ENCODE data around the gene RCOR2.
"Not testable (repeated sequence)": the region's sequence is repeated elsewhere in the genome, so short reads cannot be mapped to it uniquely, and the experiment has no call there.

The RCOR2 gene

DNA sequence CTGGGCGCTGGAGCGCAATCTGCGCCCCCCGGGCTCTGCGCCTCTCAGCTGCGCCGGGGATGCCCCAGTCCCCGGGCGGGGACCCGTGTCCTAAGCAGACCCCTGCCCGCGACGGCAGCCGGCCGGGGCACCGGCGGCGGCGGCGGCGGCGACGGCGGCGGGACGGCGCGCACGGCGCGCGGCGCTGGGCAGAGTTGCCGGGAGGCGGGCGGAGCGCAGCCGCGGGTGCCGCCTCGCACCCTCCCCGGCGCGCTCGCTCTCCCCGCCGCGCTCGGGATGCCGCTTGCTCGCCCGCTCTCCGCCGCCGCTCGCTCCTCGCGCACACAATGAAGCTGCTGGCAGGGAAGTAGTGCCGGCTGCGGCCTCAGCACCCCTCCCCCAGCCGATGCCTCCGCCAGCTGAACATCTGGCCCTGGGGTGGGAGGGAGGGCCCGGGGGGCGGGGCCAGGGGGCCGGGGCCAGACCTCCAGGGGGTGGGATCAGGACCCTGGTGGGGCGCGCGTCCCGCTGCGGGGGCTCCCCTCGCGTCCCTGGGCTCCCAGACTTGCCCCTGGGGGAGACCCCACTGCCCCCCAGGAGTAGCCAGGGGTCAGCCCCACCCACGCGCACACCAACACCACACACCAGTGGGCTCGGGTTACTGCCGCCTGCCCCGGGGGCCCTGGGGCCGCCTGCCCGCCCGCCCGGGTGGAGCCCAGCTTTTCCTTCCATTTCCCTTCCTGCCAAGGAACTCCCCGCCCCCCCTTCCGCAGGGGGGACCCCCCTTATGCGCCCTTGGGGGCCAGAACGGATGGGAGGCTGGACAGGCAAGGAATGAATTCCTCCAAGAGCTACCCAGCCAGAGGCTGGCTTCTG lies at the start of gene RCOR2:
Gene RCOR2 (minus strand): TSS at position 328 of the 855 bp plus-strand sequence. CDS start 708 bp downstream, outside the sequence.
- DNase-seq (ENCODE audit: low read depth, low spot score) = no peak

DNA sequence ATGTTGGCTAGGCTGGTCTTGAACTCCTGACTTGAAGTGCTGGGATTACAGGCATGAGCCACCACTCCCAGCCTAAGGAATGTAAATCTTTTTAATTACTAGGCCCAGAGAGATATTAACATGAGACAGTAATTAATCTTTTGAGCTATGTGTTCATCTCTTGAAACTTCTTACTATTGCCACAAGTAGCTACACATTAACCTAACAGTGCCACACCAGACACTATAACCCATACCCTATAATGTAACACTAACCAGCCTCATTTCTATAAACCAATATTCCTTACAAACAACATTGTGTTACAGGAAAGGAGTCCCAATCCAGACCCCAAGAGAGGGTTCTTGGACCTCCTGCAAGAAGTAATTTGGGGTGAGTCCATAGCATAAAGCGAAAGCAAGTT lies 49.5 kb upstream of the RCOR2 start:
- no peak for DNase-seq (ENCODE audit: low read depth, low spot score)

DNA sequence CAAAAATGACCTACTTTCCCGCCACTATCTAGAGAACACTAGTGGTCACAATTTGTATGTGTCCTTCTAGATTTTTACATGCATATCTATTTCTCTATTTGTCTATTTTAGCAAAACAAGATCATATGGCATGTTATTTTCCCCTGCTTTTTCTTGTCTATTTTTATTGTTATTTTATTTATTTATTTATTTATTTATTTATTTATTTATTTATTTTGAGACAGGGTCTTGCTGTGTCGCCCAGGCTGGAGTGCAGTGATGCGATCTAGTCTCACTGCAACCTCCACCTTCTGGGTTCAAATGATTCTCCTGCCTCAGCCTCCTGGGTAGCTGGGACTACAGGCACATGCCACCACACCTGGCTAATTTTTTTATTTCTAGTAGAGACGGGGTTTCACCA lies 46.9 kb upstream of the RCOR2 start:
- not testable (repeated sequence) for DNase-seq (ENCODE audit: low read depth, low spot score)

DNA sequence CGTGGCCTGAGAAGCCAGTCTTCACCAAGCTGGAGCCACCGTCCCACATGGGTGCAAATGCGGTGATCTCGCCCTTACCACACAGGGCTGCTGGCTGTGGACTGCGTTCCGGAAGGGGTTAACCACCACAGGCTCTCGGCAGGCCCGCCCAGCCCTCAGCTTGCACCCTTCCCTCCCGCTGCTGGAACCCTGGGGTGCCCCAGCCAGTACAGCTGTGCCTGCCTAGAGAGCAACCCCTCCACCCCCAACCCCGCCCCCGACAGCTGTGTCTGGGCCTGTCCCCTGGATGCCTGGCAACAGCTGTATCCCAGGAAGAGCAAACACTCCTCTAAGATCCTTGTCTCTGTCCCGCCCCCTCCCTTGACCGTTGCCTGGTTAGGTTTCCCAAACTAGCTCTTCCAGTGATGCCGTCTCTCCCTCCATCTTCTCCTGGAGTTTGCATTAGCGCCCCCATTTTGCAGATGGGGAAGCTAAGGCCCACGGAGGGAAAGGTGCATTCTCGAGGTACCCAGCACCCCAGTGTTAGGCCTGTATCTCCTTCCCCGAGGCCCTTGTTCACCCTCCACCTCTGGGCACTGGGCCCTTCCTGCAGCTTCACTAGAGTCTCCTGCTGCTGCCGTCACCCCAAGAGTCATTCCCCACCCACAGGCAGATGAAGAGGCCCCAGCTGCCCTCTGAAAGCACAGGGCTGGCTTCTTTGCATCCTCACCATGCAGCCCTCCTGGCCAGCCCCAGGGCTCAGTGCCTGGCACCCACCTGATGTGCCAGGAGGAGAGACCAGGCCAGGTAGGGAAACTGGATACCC lies 44.8 kb upstream of the RCOR2 start:
- no peak for DNase-seq (ENCODE audit: low read depth, low spot score)

DNA sequence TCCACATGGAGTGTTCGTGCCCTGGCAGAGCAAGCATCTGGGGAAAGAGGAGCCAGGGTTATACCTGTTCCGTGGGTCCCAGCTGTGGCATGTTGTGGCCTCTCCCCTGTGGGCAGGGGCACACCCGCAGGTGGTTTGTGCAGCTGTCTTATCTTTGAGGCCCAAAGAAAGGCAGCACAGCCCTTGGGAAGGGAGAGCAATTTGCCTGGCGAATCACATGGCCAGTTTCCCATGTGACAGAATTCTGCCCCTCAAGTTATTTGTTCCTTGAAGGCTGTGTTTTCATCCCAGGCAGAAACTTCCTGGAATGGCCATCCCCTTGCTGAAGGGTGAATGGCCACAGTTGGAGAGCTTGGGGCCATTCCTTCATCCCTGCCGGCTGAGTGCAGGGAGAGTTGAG lies 41.0 kb upstream of the RCOR2 start:
- no peak for DNase-seq (ENCODE audit: low read depth, low spot score)

DNA sequence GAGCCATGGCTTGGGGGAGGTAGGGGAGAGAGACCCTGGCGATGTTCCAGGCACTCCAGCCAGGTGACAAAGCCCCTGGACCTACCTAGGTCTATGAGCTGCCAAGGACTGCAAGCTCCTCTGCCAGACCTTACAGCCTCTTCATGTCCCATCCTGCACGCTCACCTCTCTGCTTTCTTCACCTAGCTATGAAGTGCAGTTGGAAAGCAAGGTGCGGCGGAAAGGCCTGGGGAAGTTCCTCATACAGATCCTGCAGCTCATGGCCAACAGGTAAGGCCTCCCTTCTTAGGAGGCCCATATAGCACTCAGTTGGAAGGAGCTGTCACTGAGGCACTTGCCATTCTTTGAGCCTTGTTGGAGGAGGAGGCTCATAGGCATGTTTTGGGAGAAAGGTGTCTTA lies 35.6 kb upstream of the RCOR2 start:
- no peak for DNase-seq (ENCODE audit: low read depth, low spot score)

DNA sequence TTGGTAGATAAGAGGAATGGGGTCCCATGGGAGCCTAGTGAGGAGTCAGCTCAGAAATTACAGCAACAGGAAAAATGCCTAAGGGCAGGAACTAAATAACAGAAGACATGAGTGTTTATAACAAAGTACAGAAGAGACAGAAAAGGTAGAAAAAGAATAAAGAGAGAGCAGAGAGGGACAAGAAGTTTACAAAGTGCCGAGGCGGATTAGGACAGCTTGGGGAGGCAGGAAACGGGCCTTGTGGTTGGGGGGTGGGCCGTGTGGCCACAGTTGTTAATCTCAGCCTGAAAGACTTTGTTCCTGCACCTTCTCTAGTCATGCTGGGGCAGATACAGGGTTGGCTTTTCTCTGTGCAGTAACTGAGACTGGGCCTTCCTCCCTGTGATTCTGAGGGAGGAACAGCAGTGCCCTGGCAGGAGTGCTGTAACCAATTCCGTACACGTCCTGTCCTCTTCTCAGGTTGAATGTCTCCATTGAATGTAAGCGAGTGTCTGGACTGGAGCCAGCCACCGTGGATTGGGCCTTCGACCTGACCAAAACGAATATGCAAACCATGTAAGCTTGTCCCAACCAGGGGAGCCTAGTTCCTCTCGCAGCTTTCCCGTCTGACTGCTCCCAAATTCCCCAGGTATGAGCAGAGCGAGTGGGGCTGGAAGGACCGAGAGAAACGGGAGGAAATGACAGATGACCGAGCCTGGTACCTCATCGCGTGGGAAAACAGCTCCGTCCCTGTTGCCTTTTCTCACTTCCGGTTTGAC lies 35.0 kb upstream of the RCOR2 start:
- DNase-seq (ENCODE audit: low read depth, low spot score) = no peak

DNA sequence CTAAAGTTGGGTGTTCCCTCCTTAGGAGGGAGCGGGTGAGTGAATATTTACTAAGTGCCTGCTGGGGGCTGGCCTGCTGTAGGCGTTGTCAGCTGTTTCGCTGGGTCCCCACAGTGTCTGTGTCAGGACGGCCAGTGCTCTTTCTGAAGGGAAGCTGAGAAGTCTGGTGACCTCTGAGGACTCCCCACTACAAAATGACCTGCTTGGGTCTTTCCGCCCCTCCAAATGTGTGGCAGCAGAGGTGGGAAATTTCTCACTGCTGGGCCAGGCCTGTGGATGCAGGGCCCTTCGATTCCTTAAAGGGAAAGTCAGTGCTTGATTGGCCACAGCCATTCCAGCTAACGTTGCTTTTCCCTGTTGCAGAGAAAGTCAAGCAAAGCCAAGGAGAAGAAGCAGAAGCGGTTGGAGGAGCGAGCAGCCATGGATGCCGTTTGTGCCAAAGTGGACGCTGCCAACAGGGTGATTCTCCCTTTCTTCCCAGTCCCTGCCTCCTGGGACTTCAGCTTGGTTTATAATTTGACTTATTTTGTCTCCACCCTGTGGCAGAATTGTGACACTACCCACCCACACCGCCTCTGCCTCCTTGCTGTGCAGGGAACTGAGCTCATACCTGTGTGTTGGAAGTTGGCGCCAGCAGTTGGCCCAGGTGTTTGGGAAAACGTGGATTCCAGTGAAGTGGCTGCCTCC lies 28.7 kb upstream of the RCOR2 start:
- peak; percentile 33 for DNase-seq (ENCODE audit: low read depth, low spot score)

DNA sequence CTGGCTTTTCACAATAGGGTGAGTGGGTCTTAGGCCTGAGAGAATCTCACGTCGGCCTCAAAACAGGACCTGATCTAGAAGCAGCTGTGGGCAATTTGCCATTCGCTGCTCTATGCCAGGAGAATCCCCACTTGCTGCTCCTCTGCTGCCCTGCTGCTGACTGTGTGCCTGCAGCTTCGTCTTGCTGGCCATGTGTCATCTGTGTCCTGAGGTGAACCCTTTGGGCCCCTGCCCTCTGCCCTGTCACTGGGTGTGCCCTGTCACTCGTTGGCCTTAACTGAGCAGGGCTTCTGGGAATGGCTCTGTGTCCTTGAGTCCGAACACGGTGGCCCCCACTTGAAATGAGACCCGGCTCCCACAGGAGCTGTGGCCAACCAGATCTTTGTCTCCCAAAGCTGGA lies 28.0 kb upstream of the RCOR2 start:
- no peak for DNase-seq (ENCODE audit: low read depth, low spot score)

DNA sequence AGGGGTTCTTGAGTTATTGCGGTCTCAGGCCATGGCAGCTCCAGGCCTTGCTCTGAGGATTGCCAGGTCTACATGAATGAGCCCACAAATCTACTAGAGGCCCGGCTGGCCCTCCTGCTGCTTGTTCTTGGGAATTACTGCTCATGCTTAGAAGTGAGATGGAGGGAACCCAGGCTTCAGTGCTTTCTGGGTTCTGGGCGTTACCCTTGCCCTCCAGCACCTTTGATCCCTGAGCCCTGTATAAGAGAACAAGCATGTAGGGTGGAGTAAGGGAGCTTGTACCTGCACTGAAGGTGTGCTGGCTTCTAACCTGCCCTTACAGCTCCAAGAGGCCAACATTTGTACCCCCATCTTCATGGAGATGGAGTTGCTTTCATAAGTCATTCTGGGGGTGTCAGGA lies 25.8 kb upstream of the RCOR2 start:
- DNase-seq (ENCODE audit: low read depth, low spot score) = no peak

DNA sequence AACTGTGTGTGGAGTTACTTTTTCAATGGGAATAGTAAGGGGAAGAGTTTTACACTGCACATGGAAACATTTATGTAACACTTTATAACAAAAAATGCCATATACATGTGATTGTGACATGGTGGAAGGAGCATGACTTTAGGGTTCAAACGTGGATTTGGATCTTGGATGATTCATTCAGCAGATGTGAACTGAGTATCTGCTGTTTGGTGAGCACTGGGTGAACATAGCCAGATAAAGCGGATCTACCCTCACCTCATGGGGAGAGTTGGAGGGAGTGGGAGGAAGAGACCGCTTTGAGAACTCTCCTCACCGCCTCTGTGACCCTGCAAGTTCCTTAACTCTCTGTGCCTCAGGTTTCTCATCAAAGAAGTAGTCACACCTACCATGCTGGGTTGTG lies 24.9 kb upstream of the RCOR2 start:
- no peak for DNase-seq (ENCODE audit: low read depth, low spot score)

DNA sequence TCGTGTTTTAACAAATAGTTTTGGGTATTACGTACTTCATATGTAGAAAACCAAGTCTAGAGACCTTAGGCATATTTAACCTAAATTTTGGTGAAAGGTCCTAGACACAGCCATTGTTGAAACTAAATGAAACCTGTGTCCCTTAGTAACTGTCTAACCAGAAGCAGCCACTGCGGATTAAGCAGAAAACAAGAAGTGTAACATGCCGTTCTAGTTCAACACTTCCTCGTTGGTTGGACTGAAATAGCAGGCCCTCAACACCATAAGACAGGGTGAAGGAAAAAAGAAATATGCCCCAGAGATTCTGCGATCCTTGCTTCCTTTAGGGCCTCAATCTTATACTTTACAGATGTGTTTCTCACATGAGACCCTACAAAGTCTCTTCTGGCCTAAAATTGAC lies 23.8 kb upstream of the RCOR2 start:
- no peak for DNase-seq (ENCODE audit: low read depth, low spot score)

DNA sequence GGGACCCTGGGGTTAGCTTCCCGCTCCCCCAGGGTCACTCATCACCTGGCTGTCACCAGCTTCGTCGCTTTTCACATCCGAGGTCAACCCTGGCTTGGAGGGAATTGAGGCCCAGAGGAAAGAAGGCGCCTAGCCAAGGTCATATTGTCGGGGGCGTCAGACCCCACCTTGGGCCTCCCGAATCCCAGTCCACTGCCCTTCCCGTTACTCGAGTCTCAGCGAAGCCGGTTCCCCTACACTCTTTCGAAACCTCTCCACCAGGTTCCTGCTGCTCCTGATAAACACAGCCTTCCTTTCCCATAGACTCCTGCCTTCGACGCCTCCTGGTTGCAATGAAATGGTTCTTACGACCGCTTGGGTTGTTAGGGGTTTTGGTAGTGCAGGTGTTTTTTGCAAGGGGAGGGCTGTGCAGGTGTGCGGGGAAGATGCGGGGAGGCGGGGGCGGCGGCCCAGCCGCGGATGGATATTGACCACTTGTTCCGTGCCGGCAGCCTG lies 22.5 kb upstream of the RCOR2 start:
- no peak for DNase-seq (ENCODE audit: low read depth, low spot score)

DNA sequence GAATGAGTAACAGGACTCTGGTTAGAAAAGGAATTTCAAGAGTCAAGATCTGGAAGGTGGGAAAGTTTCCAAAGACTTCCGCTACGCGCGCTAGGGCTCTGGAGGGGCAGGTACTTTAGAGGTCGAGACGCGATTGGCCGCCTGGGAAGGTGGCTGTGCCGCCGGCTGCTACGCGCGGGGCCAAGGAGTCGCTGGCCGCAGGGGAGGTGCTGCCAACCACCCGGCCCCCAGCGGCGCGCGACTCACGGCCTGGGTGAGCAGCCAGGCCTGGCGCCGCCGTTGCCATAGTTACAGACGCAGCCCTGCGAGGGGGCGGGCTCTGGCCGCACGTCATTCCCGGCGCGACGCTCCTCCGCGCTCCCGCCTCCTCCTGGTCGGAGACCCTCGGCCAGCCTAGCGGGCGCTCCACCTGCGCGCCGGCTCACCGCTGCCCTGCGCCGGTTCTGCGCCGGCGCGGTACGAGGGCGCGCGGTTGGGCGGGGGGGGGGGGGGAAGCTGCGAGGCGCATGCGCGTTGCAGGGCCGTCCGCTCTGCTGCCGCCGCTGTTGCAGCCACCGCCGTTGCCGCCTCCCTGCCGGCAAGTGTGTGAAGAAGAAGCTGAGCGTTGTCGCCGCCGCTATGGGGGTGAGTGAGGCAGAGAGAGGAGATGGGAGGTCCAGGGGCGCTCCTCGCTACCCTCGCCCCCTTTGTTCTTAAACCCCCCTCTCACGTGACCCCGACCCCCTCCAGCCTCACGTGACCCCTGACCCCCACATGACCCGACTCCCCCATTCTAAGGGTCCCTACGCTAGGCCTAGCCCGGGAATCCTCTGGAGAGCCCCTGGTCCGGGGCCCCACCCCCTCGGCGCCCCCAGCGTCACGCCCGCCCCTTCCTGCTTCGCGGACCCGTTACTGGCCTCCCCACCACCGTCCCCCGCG lies 21.8 kb upstream of the RCOR2 start, which contains the start of gene NAA40:
Gene NAA40 (plus strand): TSS at position 524 of the 918 bp plus-strand sequence. CDS start 95 bp downstream, at position 619.
- DNase-seq (ENCODE audit: low read depth, low spot score) = peak; percentile 80

DNA sequence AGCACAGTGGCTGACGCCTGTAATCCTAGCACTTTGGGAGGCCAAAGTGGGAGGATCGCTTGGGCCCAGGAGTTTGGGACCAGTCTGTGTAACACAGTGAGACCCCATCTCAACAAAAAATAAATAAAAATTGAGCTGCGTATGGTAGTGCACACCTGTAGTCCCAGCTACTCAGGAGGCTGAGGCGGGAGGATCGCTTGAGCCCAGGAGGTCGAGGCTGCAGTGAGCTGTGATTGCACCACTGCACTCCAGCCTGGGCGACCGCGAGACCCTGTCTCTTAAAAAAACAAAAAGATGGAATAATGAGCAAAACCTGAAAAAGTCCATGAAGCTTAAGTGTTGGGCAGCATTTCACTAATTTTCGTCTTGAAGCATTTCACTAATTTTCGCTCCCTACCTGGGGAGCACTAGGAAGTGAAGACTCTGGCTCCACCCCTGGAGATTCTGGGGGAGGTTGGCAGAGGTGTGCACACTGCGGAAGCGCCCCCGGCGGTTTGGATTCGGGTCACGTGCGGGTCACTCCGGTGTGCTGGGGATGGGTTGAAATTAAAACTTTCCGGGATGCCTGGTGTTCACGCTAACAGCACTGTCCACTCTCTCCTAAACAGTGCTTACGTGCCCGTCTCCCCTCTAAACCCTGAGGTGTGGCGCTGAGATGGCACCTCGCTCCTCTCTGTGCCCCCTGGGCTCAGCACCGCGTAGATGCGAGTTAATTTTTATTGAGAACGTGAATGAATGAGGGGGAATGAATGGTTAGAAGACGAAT lies 20.9 kb upstream of the RCOR2 start:
- no peak for DNase-seq (ENCODE audit: low read depth, low spot score)

DNA sequence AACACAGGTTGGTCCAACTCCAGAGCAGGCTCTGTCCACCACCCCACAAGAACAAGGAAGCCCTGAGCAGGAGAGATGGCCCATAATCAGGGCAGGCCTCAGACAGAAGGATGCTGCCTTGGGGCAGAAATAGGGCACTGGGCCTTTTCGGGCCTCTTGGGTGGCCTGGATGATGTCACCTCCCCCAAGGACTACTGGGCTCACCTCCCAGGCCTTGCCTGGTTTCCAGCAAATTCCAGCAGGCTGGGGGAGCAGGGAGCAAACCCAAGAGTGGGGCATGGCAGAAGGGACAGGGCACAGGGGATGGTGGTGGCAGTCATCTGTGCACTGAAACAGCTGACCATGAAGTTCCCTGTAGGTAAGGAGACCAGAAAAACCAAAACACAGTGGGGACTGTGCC lies 16.5 kb upstream of the RCOR2 start:
- no peak for DNase-seq (ENCODE audit: low read depth, low spot score)

DNA sequence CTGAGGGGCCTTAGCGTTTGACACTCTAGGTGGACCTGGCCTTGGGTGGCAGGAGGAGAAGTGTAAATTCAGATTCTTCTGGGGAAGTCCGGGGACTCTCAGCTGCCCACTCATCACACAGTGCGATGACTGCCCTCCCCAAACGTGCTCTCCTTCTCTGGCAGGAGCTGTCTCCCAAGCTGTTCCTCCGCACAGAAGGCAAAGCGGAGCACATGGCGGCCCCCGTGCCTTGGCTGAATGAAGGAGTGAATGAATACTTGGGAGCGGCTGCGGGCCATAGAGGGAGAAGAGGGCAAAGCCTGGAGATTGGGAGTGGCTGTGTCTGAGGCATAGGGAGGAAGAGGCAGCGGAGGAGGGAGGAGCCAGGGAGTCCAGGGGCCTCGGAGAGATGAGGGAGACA lies 14.9 kb upstream of the RCOR2 start:
- no peak for DNase-seq (ENCODE audit: low read depth, low spot score)

DNA sequence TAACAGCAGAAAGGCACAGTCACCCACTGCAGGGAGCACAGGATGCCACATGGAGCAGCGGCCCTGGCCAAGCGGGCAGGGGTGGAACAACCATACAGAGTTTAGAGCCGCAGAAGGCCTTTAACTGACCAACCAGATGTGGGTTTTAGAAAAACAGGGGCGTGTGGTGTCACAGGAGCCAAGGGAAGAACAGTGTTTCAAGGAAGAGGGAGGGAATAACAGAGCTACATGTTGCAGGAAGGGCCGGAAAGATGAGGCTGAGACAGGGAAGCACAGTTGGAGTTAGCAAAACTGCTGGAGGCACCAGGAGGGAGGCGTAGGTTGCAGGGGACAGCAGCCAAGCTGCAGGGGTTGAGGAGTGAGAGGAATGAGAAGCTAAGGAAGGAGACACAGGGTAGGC lies 14.1 kb upstream of the RCOR2 start:
- DNase-seq (ENCODE audit: low read depth, low spot score) = no peak

DNA sequence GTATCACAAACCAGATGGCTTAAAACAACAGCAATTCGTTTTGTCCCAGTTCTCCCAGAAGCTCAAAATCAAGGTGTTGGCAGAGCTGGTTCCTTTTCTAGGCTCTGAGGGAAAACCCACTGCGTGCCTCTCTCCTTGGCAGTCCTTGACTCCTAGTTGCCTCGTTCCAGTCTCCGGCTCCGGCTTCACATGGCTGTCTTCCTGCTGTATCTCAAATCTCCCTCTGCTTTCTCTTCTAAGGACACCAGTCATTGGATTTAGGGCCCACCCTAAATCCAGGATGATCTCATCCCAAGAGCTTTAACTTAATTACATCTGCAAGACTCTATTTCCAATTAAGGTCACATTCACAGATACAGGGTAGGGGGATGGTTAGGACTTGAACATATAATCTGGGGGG lies 12.7 kb upstream of the RCOR2 start:
- DNase-seq (ENCODE audit: low read depth, low spot score) = no peak
